ENCODE data around the gene PRAMEF8.
"Not testable (repeated sequence)": the region's sequence is repeated elsewhere in the genome, so short reads cannot be mapped to it uniquely, and the experiment has no call there.

Gene PRAMEF8

DNA sequence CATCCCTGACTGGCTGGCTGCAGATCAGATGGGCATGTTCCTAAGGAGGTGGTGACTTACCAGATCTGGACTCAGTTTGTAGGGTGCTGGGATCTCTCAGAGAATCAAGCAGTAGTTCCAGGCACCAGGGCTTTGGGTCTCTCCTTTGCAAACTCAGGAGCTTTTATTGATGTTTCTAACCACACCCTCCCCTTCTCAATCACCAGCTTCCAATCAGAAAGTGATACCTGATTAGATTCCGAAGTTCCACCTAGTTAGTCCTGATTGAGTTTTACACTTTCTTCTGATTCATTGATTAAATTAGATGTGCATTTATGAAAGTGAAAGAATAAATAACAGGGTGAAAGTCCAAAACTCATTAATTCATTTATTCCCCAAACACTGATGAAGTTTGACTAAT lies at the start of gene PRAMEF8:
Gene PRAMEF8, minus strand, starts transcription at position 101 of the 400 bp plus-strand sequence. CDS start 1,046 bp downstream, outside the sequence.
- not testable (repeated sequence) for H3K4me3 ChIP-seq (ENCODE audit: low read depth, low read length); DNase-seq (ENCODE audit: low read depth)

DNA sequence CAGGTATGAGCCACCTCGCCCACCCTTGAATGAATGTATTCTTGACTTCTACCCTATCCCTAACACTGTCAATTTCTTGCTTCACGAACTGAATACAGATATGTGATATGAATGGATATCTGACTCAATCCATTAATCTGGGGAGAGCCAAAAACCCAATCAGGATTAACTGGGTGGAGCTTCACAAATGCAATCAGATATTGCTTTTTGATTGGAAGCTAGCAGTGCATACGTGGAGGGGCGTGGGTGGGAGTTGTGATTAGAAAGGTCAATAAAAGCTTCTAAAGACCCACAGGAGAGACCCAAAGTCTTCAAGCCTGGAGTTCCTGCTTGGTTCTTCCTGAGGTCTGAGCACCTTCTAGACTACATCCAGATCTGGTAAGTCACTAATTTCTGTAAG lies 30.3 kb upstream of the PRAMEF8 start, which contains the start of gene PRAMEF15:
Gene PRAMEF15, plus strand, starts transcription at position 301 of the 400 bp plus-strand sequence. CDS start 2,827 bp downstream, outside the sequence.
- DNase-seq (ENCODE audit: low read depth); H3K4me3 ChIP-seq (ENCODE audit: low read depth, low read length): not testable (repeated sequence)

DNA sequence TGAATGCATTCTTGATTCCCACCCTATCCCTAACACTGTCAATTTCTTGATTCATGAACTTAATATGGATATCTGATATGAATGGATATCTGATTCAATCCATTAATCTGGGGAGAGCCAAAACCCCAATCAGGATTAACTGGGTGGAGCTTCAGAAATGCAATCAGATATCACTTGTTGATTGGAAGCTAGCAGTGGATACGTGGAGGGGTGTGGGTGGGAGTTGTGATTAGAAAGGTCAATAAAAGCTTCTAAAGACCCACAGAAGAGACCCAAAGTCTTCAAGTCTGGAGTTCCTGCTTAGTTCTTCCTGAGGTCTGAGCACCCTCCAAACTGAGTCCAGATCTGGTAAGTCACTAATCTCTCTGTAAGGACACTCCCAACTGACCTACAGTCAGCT lies 18.3 kb upstream of the PRAMEF8 start, which contains the start of gene PRAMEF33:
Gene PRAMEF33, plus strand, starts transcription at position 301 of the 400 bp plus-strand sequence. CDS start 2,416 bp downstream, outside the sequence.
- H3K4me3 ChIP-seq (ENCODE audit: low read depth, low read length); DNase-seq (ENCODE audit: low read depth): not testable (repeated sequence)

DNA sequence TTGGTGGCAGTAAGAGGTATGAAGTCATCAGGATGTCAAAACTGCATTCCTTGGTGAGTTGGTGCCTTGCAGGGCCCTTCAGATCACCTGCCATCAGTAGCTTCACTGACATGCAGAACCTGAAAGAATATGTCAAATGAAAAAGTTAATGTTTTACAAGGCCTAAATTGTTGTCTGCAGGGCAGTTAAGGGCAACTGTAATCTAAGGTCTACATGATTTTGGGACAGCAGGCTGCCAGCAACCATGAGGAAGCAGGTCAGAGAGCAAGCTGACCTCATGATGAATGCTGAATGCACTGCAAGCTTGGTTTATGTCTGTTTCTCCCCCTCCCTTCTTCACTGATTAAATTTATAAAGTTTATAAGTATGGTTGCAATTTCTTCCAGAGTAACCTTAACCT lies 17.3 kb upstream of the PRAMEF8 start:
- not testable (repeated sequence) for H3K4me3 ChIP-seq (ENCODE audit: low read depth, low read length); DNase-seq (ENCODE audit: low read depth)

DNA sequence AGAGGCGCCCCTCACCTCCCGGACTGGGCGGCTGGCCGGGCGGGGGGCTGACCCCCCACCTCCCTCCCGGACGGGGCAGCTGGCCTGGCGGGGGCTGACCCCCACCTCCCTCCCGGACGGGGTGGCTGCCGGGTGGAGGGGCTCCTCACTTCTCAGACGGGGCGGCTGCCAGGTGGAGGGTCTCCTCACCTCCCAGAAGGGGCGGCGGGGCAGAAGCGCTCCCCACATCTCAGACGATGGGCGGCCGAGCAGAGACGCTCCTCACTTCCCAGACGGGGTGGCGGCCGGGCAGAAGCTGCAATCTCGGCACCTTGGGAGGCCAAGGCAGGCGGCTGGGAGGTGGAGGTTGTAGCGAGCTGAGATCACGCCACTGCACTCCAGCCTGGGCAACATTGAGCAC lies 13.8 kb upstream of the PRAMEF8 start:
- H3K4me3 ChIP-seq (ENCODE audit: low read depth, low read length), result not testable (repeated sequence)

DNA sequence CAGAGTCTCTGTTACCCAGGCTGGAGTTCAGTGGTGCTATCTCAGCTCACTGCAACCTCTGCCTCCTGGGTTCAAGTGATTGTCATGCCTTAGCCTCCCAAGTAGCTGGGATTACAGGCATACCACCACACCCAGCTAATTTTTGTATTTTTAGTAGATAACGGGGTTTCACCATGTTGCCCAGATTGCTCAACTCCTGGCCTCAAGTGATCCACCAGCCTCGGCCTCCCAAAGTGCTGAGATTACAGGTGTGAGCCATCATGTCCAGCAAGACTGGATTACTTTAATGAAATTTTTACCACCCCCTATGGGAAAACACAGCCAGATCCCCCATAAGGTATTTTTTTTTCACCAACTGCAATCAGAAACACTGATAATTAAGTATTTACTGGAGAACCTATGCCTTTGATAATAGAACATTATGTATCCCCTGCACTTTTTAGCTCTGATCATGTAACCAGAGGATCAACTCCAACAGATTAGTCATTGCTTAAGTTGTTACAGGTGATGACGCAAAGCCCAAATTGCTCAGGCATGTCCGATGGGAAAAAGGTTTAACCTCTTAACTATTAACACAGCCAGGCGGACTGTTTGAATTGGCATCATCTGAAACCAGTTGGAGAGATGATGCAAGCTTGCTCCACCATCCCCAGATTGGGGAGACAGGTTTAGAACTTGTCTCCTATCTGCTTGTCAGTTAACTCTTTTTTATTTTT lies 12.4 kb upstream of the PRAMEF8 start:
- DNase-seq (ENCODE audit: low read depth); H3K4me3 ChIP-seq (ENCODE audit: low read depth, low read length): not testable (repeated sequence)

More for the DNA sequence above, 13.8 kb upstream of the PRAMEF8 start:
- not testable (repeated sequence) for DNase-seq (ENCODE audit: low read depth)

DNA sequence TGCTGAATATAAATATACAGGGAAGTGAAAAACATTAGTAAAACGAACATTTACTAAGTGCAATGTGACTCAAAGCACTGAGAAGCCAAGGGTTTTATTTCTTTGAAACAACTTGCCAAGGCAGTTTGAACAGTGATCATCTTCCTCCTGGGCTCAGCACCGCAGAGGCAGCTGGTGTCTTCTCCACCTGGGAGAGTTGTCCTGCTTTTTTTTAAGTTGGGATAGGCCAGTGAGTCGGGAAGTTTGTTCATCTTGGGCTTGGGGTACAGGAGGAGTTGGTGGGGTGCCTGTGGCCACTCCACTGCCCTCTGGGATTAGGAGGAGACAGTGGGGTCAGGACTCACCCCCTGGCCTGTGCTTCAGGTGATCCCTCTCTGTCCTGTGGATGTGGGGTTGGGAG lies 4.1 kb upstream of the PRAMEF8 start:
- not testable (repeated sequence) for DNase-seq (ENCODE audit: low read depth); H3K4me3 ChIP-seq (ENCODE audit: low read depth, low read length)

DNA sequence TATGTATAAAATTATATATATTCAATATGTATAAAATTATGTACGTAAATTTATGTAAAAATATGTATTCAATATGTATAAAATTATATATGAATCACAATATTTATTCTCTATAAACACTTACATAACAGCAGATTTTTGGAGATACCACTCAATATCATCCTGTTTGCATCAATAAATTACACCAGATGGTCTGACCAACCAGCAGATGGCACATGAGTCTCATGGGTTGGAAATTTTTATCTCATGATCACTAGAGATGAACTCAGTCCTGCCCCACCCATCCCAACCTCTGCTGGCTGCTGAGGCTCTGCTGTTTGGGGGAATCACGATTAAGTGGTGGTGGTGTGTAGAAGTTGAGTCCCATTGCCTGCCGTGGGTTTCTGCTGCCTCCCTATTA lies 5.3 kb downstream of the PRAMEF8 start:
- not testable (repeated sequence) for DNase-seq (ENCODE audit: low read depth)

DNA sequence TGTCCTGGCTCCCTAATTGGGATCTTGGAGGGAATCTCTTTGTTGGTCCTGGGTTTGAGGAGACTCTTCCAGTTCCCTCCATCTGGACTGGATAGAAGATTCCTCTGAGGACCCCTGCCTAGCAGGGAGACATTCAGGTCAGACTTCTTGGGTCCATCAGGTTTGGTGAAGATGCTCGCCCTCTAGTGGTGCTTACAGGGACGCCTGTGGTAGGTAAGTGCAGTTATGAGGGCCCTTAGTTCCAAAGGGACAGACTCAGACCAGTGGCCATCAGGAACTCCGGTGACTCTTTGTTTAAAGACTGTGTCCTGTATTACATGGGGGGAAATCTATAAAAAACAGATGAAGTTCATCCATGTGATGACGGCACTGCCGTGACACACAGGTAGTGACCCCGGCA lies 7.9 kb downstream of the PRAMEF8 start:
- DNase-seq (ENCODE audit: low read depth); H3K4me3 ChIP-seq (ENCODE audit: low read depth, low read length): not testable (repeated sequence)

More for the DNA sequence above, 5.3 kb downstream of the PRAMEF8 start:
- H3K4me3 ChIP-seq (ENCODE audit: low read depth, low read length), result not testable (repeated sequence)

DNA sequence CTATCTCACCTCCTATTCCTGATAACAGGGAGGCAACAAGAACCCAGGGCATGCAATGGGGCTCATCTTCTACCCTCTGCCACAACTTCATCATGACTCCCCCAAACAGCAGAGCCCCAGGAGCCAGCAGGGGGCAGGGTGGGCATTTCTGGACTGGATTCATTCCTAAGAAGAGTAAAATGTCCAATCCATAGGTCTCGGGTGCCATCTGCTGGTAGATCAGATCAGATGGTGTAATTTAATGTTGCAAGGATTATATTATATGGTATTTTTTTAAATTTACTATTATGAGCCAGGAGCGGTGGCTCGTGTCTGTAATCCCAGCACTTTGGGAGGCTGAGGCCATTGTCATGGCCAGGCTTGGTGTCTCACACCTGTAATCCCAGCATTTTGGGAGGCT lies 19.8 kb downstream of the PRAMEF8 start:
- not testable (repeated sequence) for DNase-seq (ENCODE audit: low read depth); H3K4me3 ChIP-seq (ENCODE audit: low read depth, low read length)

DNA sequence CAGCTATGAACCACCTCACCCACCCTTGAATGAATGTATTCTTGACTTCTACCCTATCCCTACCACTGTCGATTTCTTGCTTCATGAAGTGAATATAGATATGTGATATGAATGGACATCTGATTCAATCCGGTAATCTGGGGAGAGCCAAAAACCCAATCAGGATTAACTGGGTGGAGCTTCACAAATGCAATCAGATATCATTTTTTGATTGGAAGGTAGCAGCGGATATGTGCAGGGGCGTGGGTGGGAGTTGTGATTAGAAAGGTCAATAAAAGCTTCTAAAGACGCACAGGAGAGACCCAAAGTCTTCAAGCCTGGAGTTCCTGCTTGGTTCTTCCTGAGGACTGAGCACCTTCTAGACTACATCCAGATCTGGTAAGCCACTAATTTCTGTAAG lies 31.0 kb downstream of the PRAMEF8 start, which contains the start of gene PRAMEF5:
Gene PRAMEF5, plus strand, starts transcription at position 301 of the 400 bp plus-strand sequence. CDS start 5,071 bp downstream, outside the sequence.
- not testable (repeated sequence) for DNase-seq (ENCODE audit: low read depth); H3K4me3 ChIP-seq (ENCODE audit: low read depth, low read length)

DNA sequence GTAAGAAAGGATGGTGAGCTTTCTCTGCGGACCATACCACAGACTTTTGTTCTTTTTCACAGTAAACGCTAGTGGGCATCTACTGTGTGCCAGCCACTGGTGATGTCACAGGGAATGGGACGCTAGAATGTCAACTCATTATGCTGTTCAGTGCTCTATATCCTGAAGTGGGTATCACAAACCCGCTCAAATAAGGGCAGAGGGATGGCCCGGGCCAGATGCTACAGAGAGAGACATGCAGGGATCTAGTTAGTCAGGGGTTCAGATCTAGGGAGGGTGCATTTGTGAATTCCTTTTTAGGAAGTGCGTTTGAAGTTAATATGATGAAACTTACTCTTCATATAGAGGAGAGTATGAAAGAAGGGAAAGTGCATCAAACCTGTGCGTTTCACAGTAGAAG lies 37.8 kb downstream of the PRAMEF8 start:
- H3K4me3 ChIP-seq (ENCODE audit: low read depth, low read length); DNase-seq (ENCODE audit: low read depth): not testable (repeated sequence)

DNA sequence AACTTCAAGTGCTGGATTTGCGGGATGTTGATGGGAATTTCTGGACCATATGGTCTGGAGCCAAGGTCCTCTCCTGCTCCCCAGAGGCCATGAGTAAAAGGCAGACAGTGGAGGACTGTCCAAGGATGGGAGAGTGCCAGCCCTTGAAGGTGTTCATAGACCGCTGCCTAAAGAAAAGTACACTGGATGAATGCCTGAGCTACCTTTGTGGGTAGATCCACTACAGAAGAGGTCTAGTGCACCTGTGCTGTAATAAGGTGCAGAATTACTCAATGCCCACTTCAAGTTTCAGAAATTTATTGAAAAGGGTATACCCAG lies 38.4 kb downstream of the PRAMEF8 start:
- DNase-seq (ENCODE audit: low read depth), result not testable (repeated sequence)

DNA sequence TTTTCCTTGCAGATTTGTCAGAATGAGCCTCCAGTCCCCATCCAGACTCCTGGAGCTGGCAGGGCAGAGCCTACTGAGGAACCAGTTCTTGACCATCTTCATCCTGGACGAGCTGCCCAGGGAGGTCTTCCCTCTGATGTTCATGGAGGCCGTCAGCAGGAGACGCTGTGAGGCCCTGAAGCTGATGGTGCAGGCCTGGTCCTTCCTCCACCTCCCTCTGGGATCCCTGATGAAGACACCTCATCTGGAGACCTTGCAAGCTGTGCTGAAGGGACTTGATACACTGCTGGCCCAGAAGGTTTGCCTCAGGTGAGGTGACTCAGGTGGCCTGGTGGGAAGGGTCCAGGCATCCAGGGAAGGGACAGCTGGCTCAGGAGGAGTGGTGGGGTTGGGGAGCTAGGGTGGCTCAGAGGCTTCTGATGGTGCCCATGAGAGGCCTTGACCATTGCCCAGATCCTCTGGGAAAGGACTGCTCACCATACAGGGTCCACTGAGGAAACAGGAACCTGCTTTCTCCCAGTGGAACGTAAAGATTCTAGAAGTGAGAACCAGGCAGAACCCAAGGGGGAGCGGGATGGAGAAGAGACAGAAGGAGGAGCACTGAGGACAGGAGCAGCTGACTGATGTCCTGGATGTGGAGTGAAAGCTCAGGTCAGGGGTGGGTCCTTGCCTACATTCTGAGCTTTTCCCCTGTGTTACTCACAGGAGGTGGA lies 38.9 kb downstream of the PRAMEF8 start:
- not testable (repeated sequence) for H3K4me3 ChIP-seq (ENCODE audit: low read depth, low read length); DNase-seq (ENCODE audit: low read depth)

More for the DNA sequence above, 38.4 kb downstream of the PRAMEF8 start:
- H3K4me3 ChIP-seq (ENCODE audit: low read depth, low read length), result not testable (repeated sequence)

DNA sequence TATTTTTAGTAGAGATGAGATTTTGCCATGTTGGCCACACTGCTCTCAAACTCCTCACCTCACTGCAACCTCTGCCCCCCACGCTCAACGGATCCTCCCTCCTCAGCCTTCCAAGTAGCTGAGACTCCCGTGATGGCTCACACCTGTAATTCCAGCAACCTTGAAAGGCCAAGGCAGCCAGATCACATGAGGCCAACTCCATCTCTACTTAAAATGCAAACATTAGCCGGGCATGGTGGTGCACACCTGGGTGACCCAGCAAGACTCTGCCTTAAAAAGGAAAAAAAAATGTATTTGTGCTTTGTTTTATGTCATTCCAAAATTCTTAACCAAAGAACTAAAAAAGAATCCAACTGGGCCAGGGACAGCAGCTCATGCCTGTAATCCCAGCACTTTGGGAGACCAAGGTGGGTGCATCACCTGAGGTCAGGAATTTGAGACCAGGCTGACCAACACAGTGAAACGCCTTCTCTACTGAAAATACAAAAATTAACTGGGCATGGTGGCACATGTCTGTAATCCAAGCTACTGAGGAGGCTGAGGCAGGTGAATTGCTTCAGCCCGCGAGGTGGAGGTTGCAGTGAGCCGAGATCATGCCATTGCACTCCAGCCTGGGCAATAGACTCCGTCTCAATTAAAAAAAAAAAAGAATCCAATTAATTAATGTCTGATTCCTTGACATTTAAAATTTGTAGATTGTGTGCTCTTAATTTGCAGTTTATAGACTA lies 41.2 kb downstream of the PRAMEF8 start:
- H3K4me3 ChIP-seq (ENCODE audit: low read depth, low read length); DNase-seq (ENCODE audit: low read depth): not testable (repeated sequence)

DNA sequence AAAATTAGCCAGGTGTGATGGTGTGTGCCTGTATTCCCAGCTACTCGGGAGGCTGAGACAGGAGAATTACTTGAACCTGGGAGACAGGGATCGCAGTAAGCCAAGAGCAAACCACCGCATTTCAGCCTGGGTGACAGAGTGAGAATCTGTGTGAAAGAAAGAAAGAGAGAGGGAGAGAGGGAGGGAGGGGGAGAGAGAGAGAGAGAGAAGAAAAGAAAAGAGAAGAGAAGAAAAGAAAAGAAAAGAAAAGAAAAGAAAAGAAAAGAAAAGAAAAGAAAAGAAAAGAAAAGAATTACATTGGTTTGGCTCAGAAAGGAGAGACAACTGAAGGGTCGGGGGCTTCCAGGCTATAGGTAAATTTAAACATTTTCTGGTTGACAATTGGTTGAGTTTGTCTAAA lies 45.3 kb downstream of the PRAMEF8 start:
- not testable (repeated sequence) for DNase-seq (ENCODE audit: low read depth); H3K4me3 ChIP-seq (ENCODE audit: low read depth, low read length)

DNA sequence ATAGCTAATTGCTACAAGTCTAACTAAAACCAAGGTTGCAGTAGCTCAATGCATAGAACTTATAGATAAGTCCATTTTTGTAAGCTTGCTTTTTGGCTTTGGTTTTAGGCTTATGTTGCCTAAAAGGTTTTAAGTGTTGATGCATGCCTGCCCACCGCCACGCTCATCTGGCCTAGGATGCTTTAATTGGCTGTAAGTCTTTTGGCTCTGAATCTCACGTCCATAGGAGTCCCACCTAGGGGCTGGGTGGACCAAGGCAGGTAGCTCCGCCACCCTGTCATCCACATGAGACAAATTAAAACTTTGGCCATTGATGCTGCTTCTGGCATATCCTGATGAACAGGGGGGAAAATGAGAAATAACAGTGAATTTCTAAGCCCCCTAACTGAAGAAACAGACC lies 47.4 kb downstream of the PRAMEF8 start:
- not testable (repeated sequence) for DNase-seq (ENCODE audit: low read depth); H3K4me3 ChIP-seq (ENCODE audit: low read depth, low read length)

DNA sequence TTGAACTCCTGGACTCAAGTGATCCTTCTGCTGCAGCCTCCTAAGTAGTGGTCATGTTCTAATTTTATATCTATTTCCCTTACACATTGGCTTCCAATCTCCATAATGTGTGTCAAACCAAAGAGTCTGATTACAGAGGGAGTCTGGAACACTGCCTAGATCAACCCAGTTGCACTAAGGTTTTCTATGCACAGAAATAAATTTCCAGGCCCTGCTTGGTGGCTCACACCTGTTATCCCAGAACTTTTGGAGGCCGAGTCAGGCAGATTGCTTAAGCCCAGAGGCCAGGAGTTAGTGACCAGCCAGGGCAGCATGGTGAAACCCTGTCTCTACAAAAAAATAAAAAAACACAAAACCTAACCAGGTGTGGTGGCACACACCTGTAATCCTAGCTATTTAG lies 50.9 kb downstream of the PRAMEF8 start:
- DNase-seq (ENCODE audit: low read depth); H3K4me3 ChIP-seq (ENCODE audit: low read depth, low read length): not testable (repeated sequence)

DNA sequence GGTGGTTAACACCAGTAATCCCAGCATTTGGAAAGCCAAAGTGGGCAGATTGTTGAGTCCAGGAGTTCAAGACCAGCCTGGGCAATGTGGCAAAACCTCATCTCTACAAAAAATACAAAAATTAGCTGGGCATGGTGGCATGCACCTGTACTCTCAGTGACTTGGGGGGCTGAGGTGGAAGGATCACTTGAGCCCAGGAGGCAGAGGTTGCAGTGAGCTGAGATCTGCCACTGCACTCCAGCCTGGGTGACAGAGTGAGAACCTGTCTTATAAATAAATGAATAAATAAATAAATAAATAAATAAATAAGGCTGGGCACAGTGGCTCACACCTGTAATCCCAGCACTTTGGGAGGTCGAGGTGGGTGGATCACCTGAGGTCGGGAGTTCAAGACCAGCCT lies 52.9 kb downstream of the PRAMEF8 start:
- not testable (repeated sequence) for DNase-seq (ENCODE audit: low read depth); H3K4me3 ChIP-seq (ENCODE audit: low read depth, low read length)
